Fibroblast of lung (primary cell): ENCODE results near the gene PATJ. TPM values are rescaled to one million over a fixed set of nuclear protein-coding genes. Genes with fewer than 3 reads are reported as not detected.

ENCODE experiments used
- DNase-seq, 2 donors: peaks; one replicate each; pipeline versions ENCODE4 v3.0.0 to v3.0.0-alpha.2; 2010; ENCODE audit warnings: low read depth in 2 of 2
- H2AFZ ChIP-seq: 2 replicates; pipeline ENCODE4 v1.5.1; 2012; ENCODE audit warnings: low read length, control low read depth, inconsistent platforms
- H3K27ac ChIP-seq: 2 replicates; pipeline ENCODE4 v1.5.1; 2011; ENCODE audit warnings: low read length, control low read depth; ENCODE audit not compliant: insufficient read depth
- H3K27me3 ChIP-seq: 2 replicates; pipeline ENCODE4 v1.5.1; 2011; ENCODE audit warnings: mild to moderate bottlenecking, low read length; ENCODE audit not compliant: control insufficient read depth, insufficient read depth
- H3K36me3 ChIP-seq: 2 replicates; pipeline ENCODE4 v1.5.1; 2011; ENCODE audit warnings: low read length; ENCODE audit not compliant: control insufficient read depth, insufficient read depth
- H3K4me1 ChIP-seq: 2 replicates; pipeline ENCODE4 v1.5.1; 2011; ENCODE audit warnings: low read length; ENCODE audit not compliant: control insufficient read depth, insufficient read depth; ENCODE audit errors: extremely low read depth
- H3K4me2 ChIP-seq: 2 replicates; pipeline ENCODE4 v1.5.1; 2011; ENCODE audit warnings: low read length, control low read depth; ENCODE audit not compliant: insufficient read depth; ENCODE audit errors: extremely low read depth
- H3K4me3 ChIP-seq, 4 experiments: fragments of 200-600 bp in 1 of 4; sonication (generic) in 1 of 4; replicated peaks in 1 of 4; 2 replicates each; pipeline ENCODE4 v1.5.1; 2011 to 2016; ENCODE audit warnings: low read length in 4 of 4, low read depth in 3 of 4, mild to moderate bottlenecking in 3 of 4, control low read depth in 2 of 4, inconsistent platforms in 1 of 4, mixed read lengths in 1 of 4; ENCODE audit not compliant: insufficient read depth in 1 of 4; ENCODE audit errors: control extremely low read depth in 1 of 4
- H3K79me2 ChIP-seq: 2 replicates; pipeline ENCODE4 v1.5.1; 2012; ENCODE audit warnings: mild to moderate bottlenecking, low read length, inconsistent platforms; ENCODE audit not compliant: control insufficient read depth, insufficient read depth
- H3K9ac ChIP-seq: 2 replicates; pipeline ENCODE4 v1.5.1; 2011; ENCODE audit warnings: mild to moderate bottlenecking, low read length, control low read depth; ENCODE audit not compliant: insufficient read depth
- H3K9me3 ChIP-seq: 2 replicates; pipeline ENCODE4 v1.5.1; 2012; ENCODE audit warnings: low read depth, low read length; ENCODE audit not compliant: control insufficient read depth, insufficient read depth
- H4K20me1 ChIP-seq: 2 replicates; pipeline ENCODE4 v1.5.1; 2011; ENCODE audit warnings: low read length; ENCODE audit not compliant: control insufficient read depth, insufficient read depth; ENCODE audit errors: extremely low read depth
- CTCF ChIP-seq, 2 donors: IDR thresholded peaks in 1 of 2; conservative IDR thresholded peaks in 1 of 2; 1 replicate in 1 of 2; 2 replicates in 1 of 2; pipeline ENCODE4 v1.5.1; 2011 to 2012; ENCODE audit warnings: low read length in 2 of 2, control low read depth in 1 of 2, inconsistent platforms in 1 of 2, low read depth in 1 of 2, mild to moderate bottlenecking in 1 of 2
- EZH2 ChIP-seq: IDR thresholded peaks from 2 replicates; pipeline ENCODE4 v1.5.1; 2012; ENCODE audit warnings: low read length, control low read depth, mild to moderate bottlenecking; ENCODE audit errors: missing control alignments
- polyA plus RNA-seq, 2 donors: library from polyadenylated mRNA; depleted of rRNA in 1 of 2; stranded (reverse) in 1 of 2; unstranded in 1 of 2; fragments of >200 nt; gene quantifications; 2 replicates each; pipeline ENCODE4 v1.2.1, GENCODE V29; 2011 to 2012; ENCODE audit warnings: missing spikeins in 1 of 2
- total RNA-seq: library from RNA; depleted of rRNA; stranded (reverse); fragments of >200 nt; gene quantifications from 2 replicates; pipeline ENCODE4 v1.2.1, GENCODE V29; 2014

The PATJ gene
- total and polyA plus RNA-seq, 2 donors (not counting 1 experiment from before 2014, with no cell fraction given): 2.5 to 12.4 TPM

GRCh38 chr1:62126579-62127290 lies 384.5 kb downstream of the PATJ start:
- H3K4me2 ChIP-seq: no peak overlapping the region
- DNase-seq: no peak
- no peaks in the 10 kb centered on the region for H3K79me2 ChIP-seq
- H3K4me1 ChIP-seq: no peaks in the 10 kb centered on the region
- H3K36me3 ChIP-seq: no peaks in the 10 kb centered on the region
- no peak overlapping the region for H2AFZ ChIP-seq
- no peak overlapping the region for H3K4me3 ChIP-seq
- TF ChIP-seq CTCF (conservative IDR thresholded peaks at IDR 0.05 in 1 of 2, IDR thresholded peaks at IDR 0.05 in 1 of 2; ENCODE audit: low read depth in 1 of 2, low read length in 2 of 2) (no peak), EZH2 (no peak)
- no peak overlapping the region for H3K27ac ChIP-seq
- no peak overlapping the region for H3K9ac ChIP-seq
- no peaks in the 10 kb centered on the region for H3K9me3 ChIP-seq
- no peaks in the 10 kb centered on the region for H4K20me1 ChIP-seq
- no peaks in the 10 kb centered on the region for H3K27me3 ChIP-seq

GRCh38 chr1:62128745-62129144 lies 386.5 kb downstream of the PATJ start:
- Histone ChIP-seq H3K4me2 (no peak overlapping the region), H3K9ac (no peak overlapping the region), H3K79me2 (no peaks in the 10 kb centered on the region), H3K4me3 (no peak overlapping the region), H4K20me1 (no peaks in the 10 kb centered on the region), H3K4me1 (no peaks in the 10 kb centered on the region), H3K27ac (no peak overlapping the region), H3K9me3 (no peaks in the 10 kb centered on the region), H2AFZ (no peak overlapping the region), H3K36me3 (no peaks in the 10 kb centered on the region), H3K27me3 (no peaks in the 10 kb centered on the region)
- DNase-seq: no peak
- TF ChIP-seq CTCF (conservative IDR thresholded peaks at IDR 0.05 in 1 of 2, IDR thresholded peaks at IDR 0.05 in 1 of 2; ENCODE audit: low read depth in 1 of 2, low read length in 2 of 2): no peak
- TF ChIP-seq EZH2: no peak

GRCh38 chr1:62131093-62131725 lies 388.9 kb downstream of the PATJ start:
- Histone ChIP-seq H3K9me3 (no peaks in the 10 kb centered on the region), H3K27me3 (no peaks in the 10 kb centered on the region), H3K4me3 (no peak overlapping the region), H3K4me2 (no peak overlapping the region), H2AFZ (no peak overlapping the region), H3K36me3 (no peaks in the 10 kb centered on the region), H4K20me1 (no peaks in the 10 kb centered on the region), H3K4me1 (no peaks in the 10 kb centered on the region), H3K27ac (no peak overlapping the region), H3K9ac (no peak overlapping the region), H3K79me2 (no peaks in the 10 kb centered on the region)
- DNase-seq: peak; percentile 55 to 71
- TF ChIP-seq EZH2 (no peak), CTCF (conservative IDR thresholded peaks at IDR 0.05 in 1 of 2, IDR thresholded peaks at IDR 0.05 in 1 of 2; ENCODE audit: low read depth in 1 of 2, low read length in 2 of 2) (peak; percentile 95 to 98)
